HCT116 (cell line): ENCODE data around the gene OSBPL5.

Source experiments
- JUND ChIP-seq: IDR thresholded peaks from 2 replicates; pipeline ENCODE4 v1.6.1; 2012
- POLR2A ChIP-seq: IDR thresholded peaks from 2 replicates; pipeline ENCODE4 v1.7.0; 2011; ENCODE audit warnings: borderline replicate concordance; ENCODE audit not compliant: insufficient read depth, insufficient read length; ENCODE audit errors: extremely low read depth
- POLR2AphosphoS5 ChIP-seq: IDR thresholded peaks from 2 replicates; pipeline ENCODE4 v1.6.1; 2011; ENCODE audit warnings: mild to moderate bottlenecking, low read depth, low read length, moderate library complexity
- RAD21 ChIP-seq: IDR thresholded peaks from 2 replicates; pipeline ENCODE4 v1.6.1; 2012; ENCODE audit warnings: low read depth, mild to moderate bottlenecking
- TF ChIP-seq, protein P1 (sequence below), 3 experiments: fragments of 200-600 bp in 1 of 3; sonication (generic) in 1 of 3; IDR thresholded peaks in 2 of 3; conservative IDR thresholded peaks in 1 of 3; 2 replicates each; pipeline ENCODE4 v1.5.1; 2012 to 2017; ENCODE audit warnings: low read depth in 2 of 3, low read length in 2 of 3, antibody characterized with exemption in 1 of 3, borderline replicate concordance in 1 of 3, control low read depth in 1 of 3, mild to moderate bottlenecking in 1 of 3, mixed read lengths in 1 of 3, mixed run types in 1 of 3, moderate library complexity in 1 of 3; ENCODE audit not compliant: insufficient read depth in 1 of 3

GRCh38 chr11:3154001-3154599 lies 11.0 kb downstream of the OSBPL5 start:
- TF ChIP-seq JUND (no peak), POLR2A (no peak), POLR2AphosphoS5 (no peak), RAD21 (no peak)
- TF ChIP-seq, protein P1, sequence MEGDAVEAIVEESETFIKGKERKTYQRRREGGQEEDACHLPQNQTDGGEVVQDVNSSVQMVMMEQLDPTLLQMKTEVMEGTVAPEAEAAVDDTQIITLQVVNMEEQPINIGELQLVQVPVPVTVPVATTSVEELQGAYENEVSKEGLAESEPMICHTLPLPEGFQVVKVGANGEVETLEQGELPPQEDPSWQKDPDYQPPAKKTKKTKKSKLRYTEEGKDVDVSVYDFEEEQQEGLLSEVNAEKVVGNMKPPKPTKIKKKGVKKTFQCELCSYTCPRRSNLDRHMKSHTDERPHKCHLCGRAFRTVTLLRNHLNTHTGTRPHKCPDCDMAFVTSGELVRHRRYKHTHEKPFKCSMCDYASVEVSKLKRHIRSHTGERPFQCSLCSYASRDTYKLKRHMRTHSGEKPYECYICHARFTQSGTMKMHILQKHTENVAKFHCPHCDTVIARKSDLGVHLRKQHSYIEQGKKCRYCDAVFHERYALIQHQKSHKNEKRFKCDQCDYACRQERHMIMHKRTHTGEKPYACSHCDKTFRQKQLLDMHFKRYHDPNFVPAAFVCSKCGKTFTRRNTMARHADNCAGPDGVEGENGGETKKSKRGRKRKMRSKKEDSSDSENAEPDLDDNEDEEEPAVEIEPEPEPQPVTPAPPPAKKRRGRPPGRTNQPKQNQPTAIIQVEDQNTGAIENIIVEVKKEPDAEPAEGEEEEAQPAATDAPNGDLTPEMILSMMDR (IDR thresholded peaks at IDR 0.05 in 2 of 3, conservative IDR thresholded peaks at IDR 0.05 in 1 of 3; ENCODE audit: borderline replicate concordance in 1 of 3, insufficient read depth in 1 of 3, low read depth in 2 of 3, low read length in 2 of 3), result no peak
